Esophagus squamous epithelium (tissue), 5 donors: Measurements from ENCODE around the gene DCP2. TPM values are rescaled to one million over a fixed set of nuclear protein-coding genes. Genes with fewer than 3 reads are reported as not detected.

Experiments used
- DNase-seq: peaks from one replicate; lab custom pipeline; 2025; lab: John Stamatoyannopoulos, UW
- H3K27ac ChIP-seq, 4 donors: fragments of 200-600 bp; sonication (generic); one replicate each; pipeline ENCODE4 v1.5.1; 2016 to 2019; ENCODE audit warnings: mild to moderate bottlenecking in 1 of 4
- H3K27me3 ChIP-seq, 4 donors: fragments of 200-600 bp; sonication (generic); 1 replicate in 3 of 4; 2 replicates in 1 of 4; pipeline versions ENCODE4 v1.5.1 to v1.6.0; 2017 to 2021; ENCODE audit warnings: antibody characterized with exemption in 1 of 4
- H3K36me3 ChIP-seq, 3 donors: fragments of 200-600 bp; sonication (generic); one replicate each; pipeline ENCODE4 v1.5.1; 2016 to 2019
- H3K4me1 ChIP-seq, 3 donors: fragments of 200-600 bp; sonication (generic); one replicate each; pipeline ENCODE4 v1.5.1; 2017 to 2019
- H3K4me3 ChIP-seq, 4 donors: fragments of 200-600 bp; sonication (generic); 1 replicate in 3 of 4; 2 replicates in 1 of 4; pipeline ENCODE4 v1.5.1; 2016 to 2019; ENCODE audit warnings: mild to moderate bottlenecking in 2 of 4, moderate library complexity in 1 of 4
- H3K9me3 ChIP-seq, 3 donors: fragments of 200-600 bp; sonication (generic); one replicate each; pipeline ENCODE4 v1.5.1; 2016 to 2019
- CTCF ChIP-seq, 6 experiments: fragments of 450-650 bp in 4 of 6; fragments of 200-600 bp in 2 of 6; sonication (generic) in 2 of 6; IDR thresholded peaks; one replicate each; pipeline ENCODE4 v1.5.1; 2016 to 2019; ENCODE audit warnings: antibody characterized with exemption in 6 of 6, mild to moderate bottlenecking in 4 of 6, moderate library complexity in 4 of 6
- POLR2A ChIP-seq, 4 donors: fragments of 450-650 bp; IDR thresholded peaks; one replicate each; pipeline ENCODE4 v1.6.1; 2017; ENCODE audit warnings: antibody characterized with exemption in 4 of 4, mild to moderate bottlenecking in 4 of 4, moderate library complexity in 3 of 4
- WGBS, 2 donors: methylation state at CpG; one replicate each; pipeline ENCODE4 v1.1.5; 2018; 5-methylcytosine and 5-hydroxymethylcytosine counted together
- intact Hi-C: fragments of 100-400 bp; cut with DNase I; formaldehyde crosslinking; loops from one replicate; pipeline ENCODE4 v1.15.0; 2022
- total RNA-seq, 4 donors: library from RNA; depleted of rRNA; stranded (reverse); fragments of >200 nt; gene quantifications; one replicate each; pipeline ENCODE4 v1.1.0, GENCODE V29; 2016
- donor health status: DM: yes; HTN: yes; CAD: no.

The DCP2 gene
- total RNA-seq, 4 donors from 2014 or later: 9.0 to 24.9 (median 17.4) TPM

- Histone ChIP-seq H3K27ac (no peak overlapping the region), H3K36me3 (no peaks in the 10 kb centered on the region), H3K27me3 (peaks cover 0 to 46% (median 0%) of the 10 kb centered on the region in 4 donors), H3K4me1 (peaks cover 0 to 9% (median 0%) of the 10 kb centered on the region in 3 donors), H3K4me3 (no peak overlapping the region), H3K9me3 (no peaks in the 10 kb centered on the region)
- 85 to 88% methylated on average over 7 to 8 of the region's 8 CpGs for WGBS, 2 donors
- intact Hi-C loops: no loop called here
- TF ChIP-seq POLR2A (IDR thresholded peaks at IDR 0.05) (no peak), CTCF (IDR thresholded peaks at IDR 0.05) (no peak)
- DNase-seq: no peak
These were observed 10.8 kb upstream of the DCP2 start for GRCh38 chr5:112965733-112966306.

- Histone ChIP-seq H3K27ac (no peak overlapping the region), H3K36me3 (no peaks in the 10 kb centered on the region), H3K4me3 (no peak overlapping the region), H3K4me1 (peaks cover 0 to 9% (median 0%) of the 10 kb centered on the region in 3 donors), H3K9me3 (no peaks in the 10 kb centered on the region), H3K27me3 (peaks cover 0 to 61% (median 0%) of the 10 kb centered on the region in 4 donors)
- WGBS, 2 donors: 87 to 93% methylated on average over 6 of the region's 6 CpGs
- TF ChIP-seq POLR2A (IDR thresholded peaks at IDR 0.05) (no peak), CTCF (IDR thresholded peaks at IDR 0.05) (no peak)
- intact Hi-C loops: no loop called here
- no peak for DNase-seq
These were observed 9.0 kb upstream of the DCP2 start for GRCh38 chr5:112967520-112968083.

- DNase-seq: no peak
- 73 to 76% methylated on average over 5 of the region's 5 CpGs for WGBS, 2 donors
- intact Hi-C loops: no loop called here
- Histone ChIP-seq H3K27me3 (peaks cover 0 to 63% (median 0%) of the 10 kb centered on the region in 4 donors), H3K36me3 (no peaks in the 10 kb centered on the region), H3K9me3 (no peaks in the 10 kb centered on the region), H3K4me1 (peaks cover 0 to 11% (median 0%) of the 10 kb centered on the region in 3 donors), H3K27ac (no peak overlapping the region), H3K4me3 (no peak overlapping the region)
- TF ChIP-seq CTCF (IDR thresholded peaks at IDR 0.05) (no peak), POLR2A (IDR thresholded peaks at IDR 0.05) (no peak)
These were observed 8.0 kb upstream of the DCP2 start for GRCh38 chr5:112968411-112969106.

- intact Hi-C loops: no loop called here
- H3K27me3 ChIP-seq: peaks cover 0 to 80% (median 0%) of the 10 kb centered on the region in 4 donors
- no peak for TF ChIP-seq CTCF (IDR thresholded peaks at IDR 0.05)
- TF ChIP-seq POLR2A (IDR thresholded peaks at IDR 0.05): no peak
- H3K27ac ChIP-seq: no peak overlapping the region
- whole genome bisulfite sequencing, 2 donors: 81 to 93% methylated on average over 4 of the region's 4 CpGs
- no peak overlapping the region for H3K4me3 ChIP-seq
- no peaks in the 10 kb centered on the region for H3K9me3 ChIP-seq
- no peaks in the 10 kb centered on the region for H3K36me3 ChIP-seq
- H3K4me1 ChIP-seq: peaks cover 5 to 13% (median 7%) of the 10 kb centered on the region in 3 donors
- no peak for DNase-seq
These were observed 5.3 kb upstream of the DCP2 start for GRCh38 chr5:112971276-112971675.

GRCh38 chr5:112973036-112973435, 3.6 kb upstream of the DCP2 start:
- 37 to 38% methylated on average over 1 of the region's 1 CpG for WGBS, 2 donors
- TF ChIP-seq POLR2A (IDR thresholded peaks at IDR 0.05) (no peak), CTCF (IDR thresholded peaks at IDR 0.05) (no peak)
- intact Hi-C loops: no loop called here
- peaks cover 6 to 20% (median 7%) of the 10 kb centered on the region in 3 donors for H3K4me1 ChIP-seq
- H3K4me3 ChIP-seq: no peak overlapping the region
- H3K9me3 ChIP-seq: no peaks in the 10 kb centered on the region
- H3K27me3 ChIP-seq: peaks cover 0 to 64% (median 0%) of the 10 kb centered on the region in 4 donors
- no peaks in the 10 kb centered on the region for H3K36me3 ChIP-seq
- DNase-seq: no peak
- H3K27ac ChIP-seq: no peak overlapping the region
